T47D (cell line): ENCODE data around the gene ADAMTS2.

Experiments
- DNase-seq, 2 experiments: peaks; one replicate each; pipeline versions ENCODE4 v3.0.0 to v3.0.0-alpha.2; 2011 to 2012; ENCODE audit warnings: low read depth in 1 of 2, low spot score in 1 of 2
- JUND ChIP-seq: IDR thresholded peaks from 2 replicates; pipeline ENCODE4 v1.6.1; 2012; ENCODE audit warnings: low read depth
- in situ Hi-C: cut with HindIII; loops from 2 replicates; pipeline ENCODE4 v1.10.0; 2016; ENCODE audit warnings: low sequenced_read_pairs, low pct_unique_long_range_greater_than_20kb

The ADAMTS2 gene

GRCh38 chr5:179166886-179167841 lies 178.1 kb downstream of the ADAMTS2 start:
- no peak for TF ChIP-seq JUND
- in situ Hi-C loops = no loop called here
- peak; percentile 38 to 66 for DNase-seq

- in situ Hi-C loops = no loop called here
- no peak for DNase-seq
- TF ChIP-seq JUND = no peak
These were observed 178.9 kb downstream of the ADAMTS2 start for GRCh38 chr5:179166171-179166885.

- no peak for DNase-seq
- no peak for TF ChIP-seq JUND
- in situ Hi-C loops = no loop called here
These were observed 179.7 kb downstream of the ADAMTS2 start for GRCh38 chr5:179165421-179166170.

- DNase-seq = no peak
- TF ChIP-seq JUND = no peak
- in situ Hi-C loops = no loop called here
These were observed 180.6 kb downstream of the ADAMTS2 start for GRCh38 chr5:179164331-179165311.

GRCh38 chr5:179163236-179164155 lies 181.8 kb downstream of the ADAMTS2 start:
- in situ Hi-C loops = no loop called here
- no peak for DNase-seq
- TF ChIP-seq JUND = no peak

- no peak for TF ChIP-seq JUND
- in situ Hi-C loops = no loop called here
- no peak for DNase-seq
These were observed 182.7 kb downstream of the ADAMTS2 start for GRCh38 chr5:179162351-179163235.

- in situ Hi-C loops = no loop called here
- no peak for DNase-seq
- no peak for TF ChIP-seq JUND
These were observed 183.4 kb downstream of the ADAMTS2 start for GRCh38 chr5:179161901-179162300.

GRCh38 chr5:179160584-179160983 lies 184.7 kb downstream of the ADAMTS2 start:
- in situ Hi-C loops = no loop called here
- DNase-seq = no peak

GRCh38 chr5:179158556-179158955 lies 186.7 kb downstream of the ADAMTS2 start:
- DNase-seq = no peak
- in situ Hi-C loops = no loop called here
- no peak for TF ChIP-seq JUND

More at GRCh38 chr5:179160584-179160983, 184.7 kb downstream of the ADAMTS2 start:
- no peak for TF ChIP-seq JUND
